ENCODE measurements around the gene SMAD7. TPM values are rescaled to one million over a fixed set of nuclear protein-coding genes. Genes with fewer than 3 reads are reported as not detected.
A peak's percentile ranks its signal among the peaks of the same experiment; 100 is the strongest.

The SMAD7 gene
- total RNA-seq, 1 donor from 2014 or later, result 24.3 TPM

- no peak for DNase-seq (ENCODE audit: low spot score, unreplicated experiment)
- H3K27me3 Mint-ChIP-seq, result no peaks in the 10 kb centered on the region
- TF ChIP-seq CTCF (IDR thresholded peaks at IDR 0.05; ENCODE audit: unreplicated experiment), result no peak
- no peak overlapping the region for H3K4me3 Mint-ChIP-seq (ENCODE audit: low read depth)
- no peaks in the 10 kb centered on the region for H3K9me3 Mint-ChIP-seq (ENCODE audit: low read depth)
- peaks cover 38% of the 10 kb centered on the region for H3K4me1 Mint-ChIP-seq (ENCODE audit: low read depth)
- H3K27ac Mint-ChIP-seq, result peak overlapping the region; percentile 11
- peaks cover 20% of the 10 kb centered on the region for H3K36me3 Mint-ChIP-seq (ENCODE audit: insufficient read depth)
Measured at GRCh38 chr18:48920408-48921038, 30.2 kb downstream of the SMAD7 start.

GRCh38 chr18:48919547-48919946 is 31.2 kb downstream of the SMAD7 start:
- Mint-ChIP-seq H3K36me3 (ENCODE audit: insufficient read depth) (peaks cover 18% of the 10 kb centered on the region), H3K4me3 (ENCODE audit: low read depth) (no peak overlapping the region), H3K27ac (no peak overlapping the region), H3K9me3 (ENCODE audit: low read depth) (no peaks in the 10 kb centered on the region), H3K4me1 (ENCODE audit: low read depth) (peaks cover 38% of the 10 kb centered on the region), H3K27me3 (no peaks in the 10 kb centered on the region)
- TF ChIP-seq CTCF (IDR thresholded peaks at IDR 0.05; ENCODE audit: unreplicated experiment), result no peak
- no peak for DNase-seq (ENCODE audit: low spot score, unreplicated experiment)

- H3K4me3 Mint-ChIP-seq (ENCODE audit: low read depth), result no peak overlapping the region
- no peaks in the 10 kb centered on the region for H3K27me3 Mint-ChIP-seq
- peaks cover 18% of the 10 kb centered on the region for H3K36me3 Mint-ChIP-seq (ENCODE audit: insufficient read depth)
- no peaks in the 10 kb centered on the region for H3K9me3 Mint-ChIP-seq (ENCODE audit: low read depth)
- H3K4me1 Mint-ChIP-seq (ENCODE audit: low read depth), result peaks cover 39% of the 10 kb centered on the region
- DNase-seq (ENCODE audit: low spot score, unreplicated experiment), result no peak
- H3K27ac Mint-ChIP-seq, result no peak overlapping the region
- no peak for TF ChIP-seq CTCF (IDR thresholded peaks at IDR 0.05; ENCODE audit: unreplicated experiment)
Measured at GRCh38 chr18:48918660-48919456, 31.9 kb downstream of the SMAD7 start.

- H3K27ac Mint-ChIP-seq, result no peak overlapping the region
- H3K9me3 Mint-ChIP-seq (ENCODE audit: low read depth), result no peaks in the 10 kb centered on the region
- DNase-seq (ENCODE audit: low spot score, unreplicated experiment), result no peak
Measured at GRCh38 chr18:48917579-48918517, 32.9 kb downstream of the SMAD7 start.

More at GRCh38 chr18:48917579-48918517, 32.9 kb downstream of the SMAD7 start:
- TF ChIP-seq CTCF (IDR thresholded peaks at IDR 0.05; ENCODE audit: unreplicated experiment), result no peak
- H3K4me1 Mint-ChIP-seq (ENCODE audit: low read depth), result peaks cover 31% of the 10 kb centered on the region
- H3K4me3 Mint-ChIP-seq (ENCODE audit: low read depth), result peak overlapping the region; percentile 10
- peaks cover 15% of the 10 kb centered on the region for H3K36me3 Mint-ChIP-seq (ENCODE audit: insufficient read depth)
- no peaks in the 10 kb centered on the region for H3K27me3 Mint-ChIP-seq
